ENCODE measurements around the gene TCEAL9. TPM values are rescaled to one million over a fixed set of nuclear protein-coding genes. Genes with fewer than 3 reads are reported as not detected.

The TCEAL9 gene
- total RNA-seq, 3 donors from 2014 or later (not counting 1 experiment from before 2014, with no cell fraction given): 0.40 TPM; not detected in 2

- Histone ChIP-seq H3K4me3 (ENCODE audit: low read length) (no peak overlapping the region), H3K4me1 (ENCODE audit: control insufficient read depth, insufficient read depth, low read length) (peaks cover 4% of the 10 kb centered on the region), H3K27ac (ENCODE audit: low read length) (no peak overlapping the region), H3K36me3 (ENCODE audit: control insufficient read depth, insufficient read depth, low read length) (no peaks in the 10 kb centered on the region), H3K9me3 (ENCODE audit: control insufficient read depth, insufficient read depth, low read length) (no peaks in the 10 kb centered on the region), H3K27me3 (ENCODE audit: control insufficient read depth, insufficient read depth, low read length) (no peaks in the 10 kb centered on the region)
- Mint-ChIP-seq H3K9me3 (no peaks in the 10 kb centered on the region), H3K4me3 (no peak overlapping the region), H3K27ac (no peak overlapping the region), H3K4me1 (peaks cover 7 to 8% of the 10 kb centered on the region in 2 donors), H3K36me3 (no peaks in the 10 kb centered on the region), H3K27me3 (ENCODE audit: low read depth in 2 of 2) (peaks cover 7 to 21% of the 10 kb centered on the region in 2 donors)
- DNase-seq (no peak), ATAC-seq (no peak)
- 100% methylated on average over 1 of the region's 2 CpGs for WGBS (ENCODE audit: insufficient coverage)
- TF ChIP-seq CTCF (IDR thresholded peaks at IDR 0.05): no peak
- intact Hi-C loops (cut with micrococcal nuclease): no loop called here
Measured at GRCh38 chrX:103407776-103408175, 51.5 kb downstream of the TCEAL9 start.

Other genes with a start within 250 kb of the TCEAL9 start
- gene BEX4, start 141.4 kb upstream of the TCEAL9 start, total RNA-seq: 10 to 100 TPM; 30.8 to 53.4 (median 47.1) TPM
- 10 to 100 TPM; 17.2 to 26.5 (median 22.1) TPM for gene TCEAL8, start 101.4 kb upstream of the TCEAL9 start, total RNA-seq
- not detected for gene TCEAL5, start 79.8 kb upstream of the TCEAL9 start, total RNA-seq
- gene BEX2, start 45.5 kb upstream of the TCEAL9 start, total RNA-seq: 10 to 100 TPM; 11.6 to 25.2 (median 16.8) TPM
- not detected for gene TCEAL7, start 26.3 kb upstream of the TCEAL9 start, total RNA-seq
- 1 to 10 TPM; 1.0 to 2.8 (median 1.7) TPM for gene BEX3, start 20.0 kb downstream of the TCEAL9 start, total RNA-seq
- gene RAB40A, start 163.0 kb downstream of the TCEAL9 start, total RNA-seq: not detected
- 1 to 10 TPM; 3.2 to 5.2 (median 4.9) TPM for gene TCEAL4, start 229.0 kb downstream of the TCEAL9 start, total RNA-seq

Measured in natural killer cell (primary cell).